OCI-LY3 (cell line): Measurements from ENCODE around the gene PRTFDC1.

Source experiments
- H2AFZ ChIP-seq: fragments of 200-600, 300-600 bp; shearing (Covaris generic); 2 replicates; pipeline ENCODE4 v1.6.0; 2014; ENCODE audit warnings: antibody characterized with exemption, low read depth, low read length
- H3K27ac ChIP-seq: fragments of 200-600, 300-600 bp; sonication (generic); 2 replicates; pipeline ENCODE4 v1.5.1; 2014; ENCODE audit warnings: mild to moderate bottlenecking, low read length, moderate library complexity, mixed read lengths
- H3K27me3 ChIP-seq: fragments of 200-600, 300-600 bp; sonication (generic); 2 replicates; pipeline ENCODE4 v1.6.1; 2014; ENCODE audit warnings: low read depth, low read length, mixed read lengths
- H3K36me3 ChIP-seq: fragments of 200-600, 300-600 bp; sonication (generic); replicated peaks from 2 replicates; pipeline ENCODE3; 2014; ENCODE audit warnings: low read depth, low read length, mixed read lengths
- H3K4me1 ChIP-seq: fragments of 300-600, 200-600 bp; sonication (generic); 2 replicates; pipeline ENCODE4 v1.6.1; 2014; ENCODE audit warnings: low read length, mixed read lengths
- H3K4me2 ChIP-seq: fragments of 200-600, 300-600 bp; sonication (generic); 2 replicates; pipeline ENCODE4 v1.6.1; 2014; ENCODE audit warnings: low read length, mixed read lengths
- H3K4me3 ChIP-seq: fragments of 300-600, 200-600 bp; sonication (generic); 2 replicates; pipeline ENCODE4 v1.5.1; 2014; ENCODE audit warnings: antibody characterized with exemption, mild to moderate bottlenecking, low read length, moderate library complexity
- H3K79me2 ChIP-seq: fragments of 300-600, 200-600 bp; shearing (Covaris generic); 2 replicates; pipeline ENCODE4 v1.6.1; 2014; ENCODE audit warnings: mild to moderate bottlenecking, low read length, mixed read lengths
- H3K9ac ChIP-seq: fragments of 300-600, 200-600 bp; shearing (Covaris generic); 2 replicates; pipeline ENCODE4 v1.6.0; 2014; ENCODE audit warnings: mild to moderate bottlenecking, low read length, moderate library complexity
- H3K9me3 ChIP-seq: fragments of 200-600, 300-600 bp; shearing (Covaris generic); 2 replicates; pipeline ENCODE4 v1.6.1; 2014; ENCODE audit warnings: low read length, mixed read lengths; ENCODE audit not compliant: insufficient read depth
- H4K20me1 ChIP-seq: fragments of 200-600, 300-600 bp; sonication (generic); 2 replicates; pipeline ENCODE4 v1.6.1; 2016; ENCODE audit warnings: low read length, mixed read lengths; ENCODE audit not compliant: insufficient read depth
- CTCF ChIP-seq: fragments of 200-600, 300-600 bp; sonication (generic); IDR thresholded peaks from 2 replicates; pipeline ENCODE4 v1.5.1; 2014; ENCODE audit warnings: antibody characterized with exemption, low read length, low read depth
- EZH2phosphoT487 ChIP-seq: fragments of 200-600 bp; shearing (Covaris generic); IDR thresholded peaks from 2 replicates; pipeline ENCODE4 v1.6.1; 2018; ENCODE audit warnings: antibody characterized with exemption, mixed run types, low read depth

The PRTFDC1 gene

GRCh38 chr10:24981161-24981710, 28.8 kb upstream of the PRTFDC1 start:
- Histone ChIP-seq H3K79me2 (no peaks in the 10 kb centered on the region), H3K4me3 (no peak overlapping the region), H3K9me3 (no peaks in the 10 kb centered on the region), H3K4me1 (peaks cover 7% of the 10 kb centered on the region), H4K20me1 (no peaks in the 10 kb centered on the region), H3K27ac (no peak overlapping the region), H2AFZ (no peak overlapping the region), H3K36me3 (no peaks in the 10 kb centered on the region), H3K27me3 (0 out of 2 replicates have a peak, but pooled peaks cover 2% of the 10 kb centered on the region), H3K9ac (no peak overlapping the region), H3K4me2 (no peak overlapping the region)
- TF ChIP-seq EZH2phosphoT487 (no peak), CTCF (no peak)

- H4K20me1 ChIP-seq, result no peaks in the 10 kb centered on the region
These were observed 27.3 kb upstream of the PRTFDC1 start for GRCh38 chr10:24979685-24980084.

GRCh38 chr10:24974976-24975375, 22.6 kb upstream of the PRTFDC1 start:
- Histone ChIP-seq H3K4me2 (no peak overlapping the region), H3K4me1 (no peaks in the 10 kb centered on the region), H3K36me3 (no peaks in the 10 kb centered on the region), H4K20me1 (no peaks in the 10 kb centered on the region), H3K4me3 (no peak overlapping the region), H3K27ac (no peak overlapping the region), H2AFZ (no peak overlapping the region), H3K9ac (no peak overlapping the region), H3K27me3 (0 out of 2 replicates have a peak, but pooled peaks cover 2% of the 10 kb centered on the region), H3K9me3 (no peaks in the 10 kb centered on the region), H3K79me2 (no peaks in the 10 kb centered on the region)
- TF ChIP-seq EZH2phosphoT487 (no peak), CTCF (no peak)

More at GRCh38 chr10:24979685-24980084, 27.3 kb upstream of the PRTFDC1 start:
- Histone ChIP-seq H3K4me2 (no peak overlapping the region), H3K4me1 (peaks cover 7% of the 10 kb centered on the region), H3K27me3 (0 out of 2 replicates have a peak, but pooled peaks cover 2% of the 10 kb centered on the region), H3K9ac (no peak overlapping the region), H3K4me3 (no peak overlapping the region), H3K36me3 (no peaks in the 10 kb centered on the region), H3K79me2 (no peaks in the 10 kb centered on the region), H3K9me3 (no peaks in the 10 kb centered on the region), H2AFZ (no peak overlapping the region), H3K27ac (no peak overlapping the region)
- TF ChIP-seq EZH2phosphoT487 (no peak), CTCF (no peak)

GRCh38 chr10:24973163-24973562, 20.8 kb upstream of the PRTFDC1 start:
- no peak overlapping the region for H3K4me3 ChIP-seq
- no peaks in the 10 kb centered on the region for H3K4me1 ChIP-seq
- H3K27me3 ChIP-seq, result no peaks in the 10 kb centered on the region
- H4K20me1 ChIP-seq, result no peaks in the 10 kb centered on the region
- H2AFZ ChIP-seq, result no peak overlapping the region
- H3K4me2 ChIP-seq, result no peak overlapping the region
- H3K36me3 ChIP-seq, result no peaks in the 10 kb centered on the region
- H3K9ac ChIP-seq, result no peak overlapping the region
- no peak overlapping the region for H3K27ac ChIP-seq
- no peaks in the 10 kb centered on the region for H3K9me3 ChIP-seq
- TF ChIP-seq EZH2phosphoT487, result no peak
- TF ChIP-seq CTCF, result no peak
- H3K79me2 ChIP-seq, result no peaks in the 10 kb centered on the region
